Kidney epithelial cell (primary cell): ENCODE measurements around the gene PPFIBP2. TPM values are rescaled to one million over a fixed set of nuclear protein-coding genes. Genes with fewer than 3 reads are reported as not detected.

Source experiments
- DNase-seq: peaks from one replicate; pipeline ENCODE4 v3.0.0-alpha.2; 2010; ENCODE audit warnings: low read depth
- H3K27me3 ChIP-seq: 2 replicates; pipeline ENCODE4 v1.6.0; 2011; ENCODE audit warnings: low read length; ENCODE audit not compliant: control insufficient read depth, insufficient read depth
- H3K36me3 ChIP-seq: 2 replicates; pipeline ENCODE4 v1.5.1; 2011; ENCODE audit warnings: low read length; ENCODE audit not compliant: control insufficient read depth, insufficient read depth
- H3K4me3 ChIP-seq: 2 replicates; pipeline ENCODE4 v1.5.1; 2011; ENCODE audit warnings: low read depth, mild to moderate bottlenecking, control low read depth, low read length
- CTCF ChIP-seq: IDR thresholded peaks from 2 replicates; pipeline ENCODE4 v1.5.1; 2011; ENCODE audit warnings: mild to moderate bottlenecking, moderate library complexity, low read length, control low read depth, inconsistent platforms; ENCODE audit not compliant: insufficient read depth, poor library complexity, severe bottlenecking
- total RNA-seq: library from RNA; depleted of rRNA; stranded (reverse); fragments of >200 nt; gene quantifications from 2 replicates; pipeline ENCODE4 v1.2.3, GENCODE V29; 2015

PPFIBP2 gene
- total RNA-seq, 1 donor from 2014 or later = 6.0 TPM

DNA sequence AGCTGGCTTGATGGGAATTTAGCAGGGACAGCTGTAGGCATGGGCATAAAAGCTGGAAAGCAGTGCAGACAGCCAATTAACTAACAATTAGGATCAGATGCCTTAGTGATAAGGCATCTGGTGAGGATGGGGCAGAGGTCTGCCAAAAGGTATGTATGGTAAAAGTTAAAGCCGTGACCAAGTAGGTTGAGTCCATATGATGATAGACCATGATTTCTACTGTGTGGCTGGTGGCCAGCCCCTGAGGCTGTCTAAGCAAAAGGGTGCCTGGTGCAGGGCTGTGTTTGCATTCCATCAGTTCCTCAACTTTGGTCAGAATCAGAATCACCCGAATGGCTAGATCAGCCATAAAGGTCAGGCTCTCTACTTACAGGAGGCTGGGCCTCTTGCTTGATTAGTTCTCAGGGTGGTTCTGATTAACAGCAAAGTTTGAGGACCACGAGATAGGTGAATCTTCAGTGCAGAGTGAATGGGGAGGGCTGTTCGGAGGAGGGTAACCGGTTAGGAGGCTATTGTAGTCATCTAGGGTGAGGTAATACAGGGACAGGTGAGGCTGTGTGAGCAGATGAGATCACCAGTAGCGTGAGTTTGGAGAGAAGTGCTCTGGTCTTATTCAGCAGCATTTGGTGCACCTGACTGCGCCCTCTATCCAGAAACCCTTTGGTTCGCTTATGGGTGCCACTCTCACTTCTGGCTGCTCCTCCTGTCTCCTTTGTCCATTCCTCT is 27.2 kb downstream of the PPFIBP2 start:
- Histone ChIP-seq H3K4me3 (no peak overlapping the region), H3K36me3 (no peaks in the 10 kb centered on the region), H3K27me3 (peaks cover 3% of the 10 kb centered on the region)
- DNase-seq = no peak
- TF ChIP-seq CTCF = no peak

DNA sequence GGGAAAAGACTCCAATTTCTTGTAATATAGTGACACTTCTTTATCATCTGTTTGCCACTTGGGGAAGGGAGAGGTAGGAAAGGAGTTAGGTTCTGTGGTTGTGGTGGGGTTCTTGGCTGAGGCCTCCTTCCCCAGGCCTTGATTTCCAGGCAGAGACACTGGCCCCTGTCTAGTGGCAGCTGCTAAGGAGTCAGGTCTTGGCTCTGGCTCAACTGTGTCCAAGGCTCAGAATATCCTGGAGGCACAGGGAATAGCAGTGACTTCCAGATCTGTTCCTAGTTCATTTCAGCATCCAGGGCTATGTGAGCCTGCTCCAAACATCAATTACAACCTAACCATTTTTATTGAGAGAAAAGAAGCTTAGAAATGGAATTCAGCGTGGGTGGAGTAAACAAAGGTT is 29.5 kb downstream of the PPFIBP2 start:
- no peaks in the 10 kb centered on the region for H3K36me3 ChIP-seq
- DNase-seq = no peak
- H3K27me3 ChIP-seq = no peaks in the 10 kb centered on the region
- H3K4me3 ChIP-seq = no peak overlapping the region
- no peak for TF ChIP-seq CTCF

DNA sequence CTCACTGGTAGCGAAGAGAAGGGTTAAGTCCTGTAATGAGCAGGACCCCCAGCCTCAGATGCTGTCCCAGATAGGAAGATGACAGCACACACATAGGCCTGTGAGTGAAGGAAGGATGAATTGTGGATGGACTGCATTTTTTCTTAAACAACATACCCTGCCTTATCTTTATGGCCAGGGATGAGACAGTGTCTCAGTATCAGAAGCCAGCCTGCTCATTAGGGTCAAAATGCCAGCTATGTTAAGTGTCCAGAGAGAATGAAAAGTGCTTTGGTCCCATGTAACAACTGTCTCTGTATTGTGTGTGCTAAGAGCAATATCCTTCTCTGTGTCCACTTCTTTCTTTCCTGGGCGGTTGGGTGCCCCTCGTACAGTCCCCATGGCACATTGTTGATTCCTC is 30.2 kb downstream of the PPFIBP2 start:
- no peak overlapping the region for H3K4me3 ChIP-seq
- no peaks in the 10 kb centered on the region for H3K36me3 ChIP-seq
- DNase-seq = no peak
- TF ChIP-seq CTCF = no peak
- H3K27me3 ChIP-seq = no peaks in the 10 kb centered on the region

DNA sequence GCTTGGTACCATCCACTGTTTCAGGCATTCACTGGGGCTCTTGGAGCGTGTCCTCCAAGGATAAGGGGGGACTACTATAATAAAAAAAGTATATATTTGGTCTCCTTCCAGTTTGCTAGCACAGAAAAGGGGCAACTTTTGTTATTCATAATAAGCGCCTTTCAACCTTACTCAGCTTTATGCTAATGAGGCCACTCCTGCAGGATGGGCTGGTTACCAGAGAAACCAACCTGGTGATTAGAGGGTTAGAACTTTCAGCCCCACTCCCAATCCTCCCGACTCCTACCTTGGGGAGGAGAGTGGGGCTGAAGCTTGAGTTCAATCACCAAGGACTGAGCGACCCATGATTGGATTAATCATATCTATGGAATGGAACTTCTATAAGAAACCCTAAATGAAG is 31.8 kb downstream of the PPFIBP2 start:
- H3K27me3 ChIP-seq = no peaks in the 10 kb centered on the region
- H3K4me3 ChIP-seq = no peak overlapping the region
- no peak for TF ChIP-seq CTCF
- DNase-seq = no peak
- no peaks in the 10 kb centered on the region for H3K36me3 ChIP-seq

DNA sequence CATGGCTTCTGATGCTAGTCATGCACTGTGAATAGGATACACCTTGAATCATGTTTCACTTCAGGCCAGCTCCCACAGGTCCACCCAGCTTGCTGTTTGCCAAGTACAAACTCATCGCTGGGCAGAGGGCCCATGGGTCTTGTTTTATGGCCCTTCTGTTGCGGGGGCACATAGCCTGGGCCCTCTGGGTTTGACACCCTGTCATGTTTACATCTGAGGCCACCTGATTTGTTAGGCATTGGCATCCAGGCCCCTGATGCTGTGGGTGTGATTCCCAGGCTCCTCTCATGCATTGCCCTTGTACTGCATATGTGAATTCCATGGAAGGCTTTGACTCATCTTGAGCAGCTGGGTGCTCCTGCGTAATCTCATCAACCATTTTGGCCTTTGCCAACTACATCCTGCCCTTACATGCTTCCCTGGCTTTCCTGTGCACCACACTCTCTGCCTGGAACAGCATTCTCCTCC is 32.6 kb downstream of the PPFIBP2 start:
- no peak for TF ChIP-seq CTCF
- H3K36me3 ChIP-seq = no peaks in the 10 kb centered on the region
- H3K4me3 ChIP-seq = no peak overlapping the region
- no peak for DNase-seq
- no peaks in the 10 kb centered on the region for H3K27me3 ChIP-seq

GRCh38 chr11:7547687-7548086 is 33.9 kb downstream of the PPFIBP2 start:
- Histone ChIP-seq H3K27me3 (no peaks in the 10 kb centered on the region), H3K4me3 (no peak overlapping the region), H3K36me3 (no peaks in the 10 kb centered on the region)
- no peak for TF ChIP-seq CTCF
- DNase-seq = no peak
